Sigmoid colon (tissue), 4 donors: Measurements from ENCODE around the gene SLC31A1.

Source experiments
- EP300 ChIP-seq, 4 donors: sonication (generic); formaldehyde crosslinking; IDR thresholded peaks; one replicate each; pipeline ENCODE4 v1.6.1; 2017; ENCODE audit warnings: antibody characterized with exemption in 4 of 4
- POLR2A ChIP-seq, 2 donors: fragments of 450-650 bp; IDR thresholded peaks; one replicate each; pipeline ENCODE4 v1.6.1; 2016; ENCODE audit warnings: antibody characterized with exemption in 2 of 2, mild to moderate bottlenecking in 2 of 2, moderate library complexity in 2 of 2
- POLR2AphosphoS5 ChIP-seq, 4 donors: sonication (generic); formaldehyde crosslinking; IDR thresholded peaks; one replicate each; pipeline ENCODE4 v1.6.1; 2017; ENCODE audit warnings: antibody characterized with exemption in 4 of 4
- TF ChIP-seq, protein P1 (sequence below), 4 experiments: fragments of 450-650 bp in 3 of 4; fragments of 200-600 bp in 1 of 4; IDR thresholded peaks; one replicate each; pipeline ENCODE4 v1.5.1; 2016 to 2019; ENCODE audit warnings: antibody characterized with exemption in 4 of 4, mild to moderate bottlenecking in 3 of 4, moderate library complexity in 2 of 4

DNA sequence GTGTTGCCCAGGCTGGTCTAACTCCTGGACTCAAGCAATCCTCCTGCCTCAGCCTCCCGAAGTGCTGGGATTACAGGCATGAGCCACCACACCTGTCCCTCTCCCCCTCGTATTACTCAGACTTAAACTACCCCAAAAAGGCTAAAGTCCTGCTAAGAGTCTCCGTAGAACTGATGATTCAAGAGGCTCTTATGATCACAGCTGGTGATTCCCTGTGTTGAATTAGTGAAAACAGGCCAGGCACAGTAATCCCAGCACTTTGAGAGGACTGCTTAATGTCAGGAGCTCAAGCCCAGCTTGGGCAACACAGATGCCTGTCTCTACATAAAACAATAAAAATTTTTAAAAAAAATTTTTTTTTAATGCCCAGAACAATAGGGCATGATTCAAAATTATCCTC lies 44.8 kb downstream of the SLC31A1 start:
- no peak for TF ChIP-seq POLR2A (IDR thresholded peaks at IDR 0.05)
- TF ChIP-seq, protein P1, sequence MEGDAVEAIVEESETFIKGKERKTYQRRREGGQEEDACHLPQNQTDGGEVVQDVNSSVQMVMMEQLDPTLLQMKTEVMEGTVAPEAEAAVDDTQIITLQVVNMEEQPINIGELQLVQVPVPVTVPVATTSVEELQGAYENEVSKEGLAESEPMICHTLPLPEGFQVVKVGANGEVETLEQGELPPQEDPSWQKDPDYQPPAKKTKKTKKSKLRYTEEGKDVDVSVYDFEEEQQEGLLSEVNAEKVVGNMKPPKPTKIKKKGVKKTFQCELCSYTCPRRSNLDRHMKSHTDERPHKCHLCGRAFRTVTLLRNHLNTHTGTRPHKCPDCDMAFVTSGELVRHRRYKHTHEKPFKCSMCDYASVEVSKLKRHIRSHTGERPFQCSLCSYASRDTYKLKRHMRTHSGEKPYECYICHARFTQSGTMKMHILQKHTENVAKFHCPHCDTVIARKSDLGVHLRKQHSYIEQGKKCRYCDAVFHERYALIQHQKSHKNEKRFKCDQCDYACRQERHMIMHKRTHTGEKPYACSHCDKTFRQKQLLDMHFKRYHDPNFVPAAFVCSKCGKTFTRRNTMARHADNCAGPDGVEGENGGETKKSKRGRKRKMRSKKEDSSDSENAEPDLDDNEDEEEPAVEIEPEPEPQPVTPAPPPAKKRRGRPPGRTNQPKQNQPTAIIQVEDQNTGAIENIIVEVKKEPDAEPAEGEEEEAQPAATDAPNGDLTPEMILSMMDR (IDR thresholded peaks at IDR 0.05) = no peak
- TF ChIP-seq EP300 (IDR thresholded peaks at IDR 0.05) = no peak
- TF ChIP-seq POLR2AphosphoS5 (IDR thresholded peaks at IDR 0.05) = no peak
